GM19463 (cell line): ENCODE measurements around the gene MARVELD3.
"Not testable (repeated sequence)": the region's sequence is repeated elsewhere in the genome, so short reads cannot be mapped to it uniquely, and the experiment has no call there.

ENCODE experiments used
- ATAC-seq: cut with Tn5 transposase; IDR thresholded peaks from one replicate; pipeline ENCODE4 v1.9.1; 2021; ENCODE audit warnings: mild to moderate bottlenecking, moderate library complexity; ENCODE audit not compliant: unreplicated experiment

Gene MARVELD3

GRCh38 chr16:71626018-71626857 lies at the start of gene MARVELD3:
TSS of gene MARVELD3 (plus strand) at chr16:71626184. CDS start at chr16:71626230, 46 bp downstream.
- ATAC-seq, result no peak

GRCh38 chr16:71576971-71577370 lies 49.0 kb upstream of the MARVELD3 start, which contains the start of gene TAT:
TSS of gene TAT (minus strand) at chr16:71577092. CDS start at chr16:71576415, 677 bp downstream.
- ATAC-seq, result no peak

GRCh38 chr16:71582553-71582848 lies 43.5 kb upstream of the MARVELD3 start:
- ATAC-seq, result not testable (repeated sequence)

GRCh38 chr16:71584543-71585317 lies 41.3 kb upstream of the MARVELD3 start:
- ATAC-seq, result no peak

- no peak for ATAC-seq
Measured at GRCh38 chr16:71585318-71585703, 40.7 kb upstream of the MARVELD3 start.

- ATAC-seq, result not testable (repeated sequence)
Measured at GRCh38 chr16:71589334-71589733, 36.6 kb upstream of the MARVELD3 start.

- ATAC-seq, result not testable (repeated sequence)
Measured at GRCh38 chr16:71590071-71590470, 35.9 kb upstream of the MARVELD3 start.

- no peak for ATAC-seq
Measured at GRCh38 chr16:71590584-71590983, 35.4 kb upstream of the MARVELD3 start.

- ATAC-seq, result no peak
Measured at GRCh38 chr16:71591917-71592316, 34.1 kb upstream of the MARVELD3 start.

GRCh38 chr16:71593048-71593999 lies 32.7 kb upstream of the MARVELD3 start:
- ATAC-seq, result no peak

GRCh38 chr16:71594000-71594646 lies 31.9 kb upstream of the MARVELD3 start:
- ATAC-seq, result no peak

GRCh38 chr16:71595340-71595826 lies 30.6 kb upstream of the MARVELD3 start:
- ATAC-seq, result not testable (repeated sequence)

- not testable (repeated sequence) for ATAC-seq
Measured at GRCh38 chr16:71598426-71598825, 27.6 kb upstream of the MARVELD3 start.

- no peak for ATAC-seq
Measured at GRCh38 chr16:71600822-71601221, 25.2 kb upstream of the MARVELD3 start.

- no peak for ATAC-seq
Measured at GRCh38 chr16:71609066-71609465, 16.9 kb upstream of the MARVELD3 start.

- no peak for ATAC-seq
Measured at GRCh38 chr16:71610447-71610846, 15.5 kb upstream of the MARVELD3 start.

- peak; percentile 39 for ATAC-seq
Measured at GRCh38 chr16:71610936-71611871, 14.8 kb upstream of the MARVELD3 start.

GRCh38 chr16:71614956-71615355 lies 11.0 kb upstream of the MARVELD3 start:
- ATAC-seq, result not testable (repeated sequence)

GRCh38 chr16:71618429-71618828 lies 7.6 kb upstream of the MARVELD3 start:
- no peak for ATAC-seq
